SKM-1 treated with dmso at 0.1 percent for 144 hours (cell line): ENCODE data around the gene RAMP3.
"Not testable (repeated sequence)": the region's sequence is repeated elsewhere in the genome, so short reads cannot be mapped to it uniquely, and the experiment has no call there.

Source experiments
- DNase-seq: peaks from one replicate; lab custom pipeline; 2025; ENCODE audit not compliant: unreplicated experiment; lab: John Stamatoyannopoulos, UW

The RAMP3 gene

GRCh38 chr7:45190406-45191165 is 33.0 kb downstream of the RAMP3 start:
- no peak for DNase-seq

- no peak for DNase-seq
Observed at GRCh38 chr7:45191396-45191795, 33.8 kb downstream of the RAMP3 start.

GRCh38 chr7:45192621-45193041 is 35.0 kb downstream of the RAMP3 start:
- DNase-seq: peak; percentile 80

GRCh38 chr7:45193828-45194227 is 36.2 kb downstream of the RAMP3 start:
- DNase-seq: no peak

GRCh38 chr7:45196374-45196773 is 38.8 kb downstream of the RAMP3 start:
- DNase-seq: no peak

GRCh38 chr7:45197461-45197860 is 39.9 kb downstream of the RAMP3 start:
- no peak for DNase-seq

GRCh38 chr7:45198986-45199385 is 41.4 kb downstream of the RAMP3 start:
- no peak for DNase-seq

GRCh38 chr7:45199506-45199905 is 41.9 kb downstream of the RAMP3 start:
- DNase-seq: no peak

GRCh38 chr7:45202625-45203024 is 45.0 kb downstream of the RAMP3 start:
- no peak for DNase-seq

- DNase-seq: no peak
Observed at GRCh38 chr7:45203036-45203435, 45.4 kb downstream of the RAMP3 start.

- no peak for DNase-seq
Observed at GRCh38 chr7:45203459-45203858, 45.9 kb downstream of the RAMP3 start.

GRCh38 chr7:45203936-45204445 is 46.4 kb downstream of the RAMP3 start:
- DNase-seq: no peak

GRCh38 chr7:45206266-45206665 is 48.7 kb downstream of the RAMP3 start:
- DNase-seq: not testable (repeated sequence)

GRCh38 chr7:45209909-45210308 is 52.3 kb downstream of the RAMP3 start:
- not testable (repeated sequence) for DNase-seq

- no peak for DNase-seq
Observed at GRCh38 chr7:45211066-45211465, 53.5 kb downstream of the RAMP3 start.

GRCh38 chr7:45211958-45212357 is 54.4 kb downstream of the RAMP3 start:
- DNase-seq: no peak

- DNase-seq: no peak
Observed at GRCh38 chr7:45212606-45213005, 55.0 kb downstream of the RAMP3 start.

- DNase-seq: no peak
Observed at GRCh38 chr7:45215601-45216062, 58.0 kb downstream of the RAMP3 start.

- DNase-seq: no peak
Observed at GRCh38 chr7:45216181-45216580, 58.6 kb downstream of the RAMP3 start.

- no peak for DNase-seq
Observed at GRCh38 chr7:45216622-45217165, 59.1 kb downstream of the RAMP3 start.

- DNase-seq: no peak
Observed at GRCh38 chr7:45217358-45217757, 59.8 kb downstream of the RAMP3 start.

- no peak for DNase-seq
Observed at GRCh38 chr7:45219130-45219529, 61.5 kb downstream of the RAMP3 start.
